Effector memory CD4-positive, alpha-beta T cell (primary cell): ENCODE measurements around the gene ARSG.

Source experiments
- DNase-seq, 3 donors: peaks; one replicate each; pipeline ENCODE4 v3.0.0-alpha.2; 2020
- H3K27ac ChIP-seq: 2 replicates; pipeline ENCODE4 v1.7.0; 2013; ENCODE audit warnings: mild to moderate bottlenecking, low read length, moderate library complexity; ENCODE audit not compliant: insufficient read depth, poor library complexity, severe bottlenecking
- H3K27me3 ChIP-seq: replicated peaks from 2 replicates; pipeline ENCODE4 v1.7.0; 2013; ENCODE audit warnings: mild to moderate bottlenecking, low read length; ENCODE audit not compliant: insufficient read depth, control insufficient read depth, poor library complexity, severe bottlenecking
- H3K36me3 ChIP-seq: 2 replicates; pipeline ENCODE4 v1.7.0; 2013; ENCODE audit warnings: mild to moderate bottlenecking, low read length, moderate library complexity; ENCODE audit not compliant: control insufficient read depth, insufficient read depth
- H3K4me1 ChIP-seq: 2 replicates; pipeline ENCODE4 v1.7.0; 2013; ENCODE audit warnings: low read length, mild to moderate bottlenecking; ENCODE audit not compliant: control insufficient read depth, insufficient read depth, poor library complexity, severe bottlenecking
- H3K4me3 ChIP-seq: 2 replicates; pipeline ENCODE4 v1.7.0; 2013; ENCODE audit warnings: low read length, low read depth, mild to moderate bottlenecking; ENCODE audit not compliant: insufficient read depth, poor library complexity, severe bottlenecking
- H3K9me3 ChIP-seq: 2 replicates; pipeline ENCODE4 v1.7.0; 2013; ENCODE audit warnings: mild to moderate bottlenecking, low read length, moderate library complexity; ENCODE audit not compliant: control insufficient read depth

The ARSG gene

DNA sequence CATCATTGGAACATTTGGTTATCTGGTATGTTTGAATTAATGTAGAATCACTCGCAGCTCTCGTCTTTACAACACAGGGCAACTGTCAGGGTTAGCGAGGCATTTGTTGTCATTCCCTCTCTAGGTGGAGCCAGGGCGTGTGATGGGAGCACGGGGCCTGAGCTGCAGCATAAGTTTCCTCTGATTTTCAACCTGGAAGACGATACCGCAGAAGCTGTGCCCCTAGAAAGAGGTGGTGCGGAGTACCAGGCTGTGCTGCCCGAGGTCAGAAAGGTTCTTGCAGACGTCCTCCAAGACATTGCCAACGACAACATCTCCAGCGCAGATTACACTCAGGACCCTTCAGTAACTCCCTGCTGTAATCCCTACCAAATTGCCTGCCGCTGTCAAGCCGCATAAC, 128.8 kb downstream of the ARSG start:
- peaks cover 19% of the 10 kb centered on the region for H3K36me3 ChIP-seq
- DNase-seq: no peak
- no peak overlapping the region for H3K27ac ChIP-seq
- peaks cover 3% of the 10 kb centered on the region for H3K9me3 ChIP-seq
- no peaks in the 10 kb centered on the region for H3K27me3 ChIP-seq
- no peak overlapping the region for H3K4me3 ChIP-seq
- no peaks in the 10 kb centered on the region for H3K4me1 ChIP-seq

DNA sequence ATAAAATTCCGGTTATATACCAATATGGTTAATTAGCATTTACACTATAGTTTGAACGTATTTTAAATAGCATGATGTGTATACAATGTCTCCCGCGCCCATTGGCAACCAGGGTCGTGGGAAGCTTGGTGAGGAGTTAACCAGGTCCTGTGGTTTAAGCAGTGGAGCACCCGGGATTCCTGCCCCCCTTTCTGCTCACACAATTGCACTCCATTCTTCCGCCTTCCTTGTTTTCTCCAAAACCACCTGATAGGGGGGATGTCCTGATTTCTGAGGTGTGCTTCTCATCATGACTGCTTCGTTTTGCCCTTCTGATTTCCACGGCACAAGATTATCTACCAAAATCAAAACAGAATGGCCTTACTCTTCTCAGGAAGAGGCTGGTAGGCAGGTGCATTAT, 130.2 kb downstream of the ARSG start:
- Histone ChIP-seq H3K36me3 (peaks cover 26% of the 10 kb centered on the region), H3K27me3 (no peaks in the 10 kb centered on the region), H3K4me1 (no peaks in the 10 kb centered on the region), H3K27ac (no peak overlapping the region), H3K9me3 (no peaks in the 10 kb centered on the region), H3K4me3 (no peak overlapping the region)
- no peak for DNase-seq

DNA sequence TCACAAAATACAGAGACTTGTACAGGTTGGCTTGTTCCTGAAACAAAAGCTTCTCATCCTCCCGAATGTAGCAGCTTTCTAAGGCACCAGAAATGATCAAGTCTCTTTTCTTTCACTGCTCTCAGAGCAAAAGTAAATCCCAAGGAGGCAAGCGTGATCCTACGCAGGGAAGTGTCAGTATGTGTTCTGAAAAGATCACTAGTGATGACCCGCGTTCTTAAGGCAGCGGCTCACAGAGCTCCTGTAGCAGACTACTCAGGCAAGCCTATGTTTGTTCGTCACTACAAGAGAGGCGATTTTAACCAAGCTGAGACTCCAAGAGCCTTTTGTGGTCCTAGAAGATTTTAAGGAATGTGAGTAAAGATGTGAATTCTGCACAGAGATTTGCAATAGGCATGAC, 131.5 kb downstream of the ARSG start:
- no peak overlapping the region for H3K4me3 ChIP-seq
- no peaks in the 10 kb centered on the region for H3K4me1 ChIP-seq
- H3K9me3 ChIP-seq: no peaks in the 10 kb centered on the region
- peaks cover 26% of the 10 kb centered on the region for H3K36me3 ChIP-seq
- DNase-seq: no peak
- H3K27me3 ChIP-seq: no peaks in the 10 kb centered on the region
- no peak overlapping the region for H3K27ac ChIP-seq

DNA sequence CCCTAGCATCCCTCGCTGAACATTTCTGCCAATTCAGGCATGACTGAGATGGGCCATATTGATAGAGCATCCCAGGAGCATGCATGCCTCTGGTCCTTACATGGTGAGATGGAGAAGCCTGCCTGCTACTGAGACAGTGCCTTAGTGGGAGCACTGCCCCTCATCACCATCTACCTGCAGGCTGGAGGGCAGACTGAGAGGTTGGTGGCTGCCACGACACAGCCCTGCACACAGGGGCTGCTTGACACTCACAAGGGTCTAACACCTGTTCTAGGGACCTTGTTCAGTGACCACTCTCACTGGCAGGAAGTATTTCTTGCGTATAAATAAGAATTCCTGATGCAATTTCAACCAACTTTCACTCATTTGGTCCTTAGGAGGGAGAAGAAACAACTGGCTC, 132.0 kb downstream of the ARSG start:
- Histone ChIP-seq H3K9me3 (no peaks in the 10 kb centered on the region), H3K4me1 (no peaks in the 10 kb centered on the region), H3K36me3 (peaks cover 27% of the 10 kb centered on the region), H3K27ac (no peak overlapping the region), H3K4me3 (no peak overlapping the region), H3K27me3 (no peaks in the 10 kb centered on the region)
- no peak for DNase-seq

DNA sequence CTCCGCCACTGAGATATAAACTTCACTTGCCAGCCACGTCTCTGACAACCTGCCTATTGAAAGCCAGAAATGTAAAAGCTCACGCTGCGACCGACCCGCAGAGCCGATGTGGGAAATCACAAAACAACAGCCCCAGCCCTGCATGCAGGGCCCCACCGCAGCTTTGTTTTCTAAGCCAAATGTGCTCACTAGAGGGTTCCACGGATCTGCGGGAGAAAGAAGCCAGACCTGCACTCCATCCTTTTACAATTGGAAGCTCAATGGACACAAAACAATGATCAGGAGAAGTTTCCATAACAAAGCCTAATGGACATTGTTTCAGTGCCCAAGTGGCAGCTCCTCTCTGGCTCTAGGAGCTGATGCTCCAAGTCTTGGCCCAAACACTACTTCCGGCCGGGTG, 132.9 kb downstream of the ARSG start:
- Histone ChIP-seq H3K4me1 (no peaks in the 10 kb centered on the region), H3K36me3 (peaks cover 36% of the 10 kb centered on the region), H3K27me3 (no peaks in the 10 kb centered on the region), H3K9me3 (no peaks in the 10 kb centered on the region), H3K4me3 (no peak overlapping the region), H3K27ac (no peak overlapping the region)
- DNase-seq: no peak

DNA sequence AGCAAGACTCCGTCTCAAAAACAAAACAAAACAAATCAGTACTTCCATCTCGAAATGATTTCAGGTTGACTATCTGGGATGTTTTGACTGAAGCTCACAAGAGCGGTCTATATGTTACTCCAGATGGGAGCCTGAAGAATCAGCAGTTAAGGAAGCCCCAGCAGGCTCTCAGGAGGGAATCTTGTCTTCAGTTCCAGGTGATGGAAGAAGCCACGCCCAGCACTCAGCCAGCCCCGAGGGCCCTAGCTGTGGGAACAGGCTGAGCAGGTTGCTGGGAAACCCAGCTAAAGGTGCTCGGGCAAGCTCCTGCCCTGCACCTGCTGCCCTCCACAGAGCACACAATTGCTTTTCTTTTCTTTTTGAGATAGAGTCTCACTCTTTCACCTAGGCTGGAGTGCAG, 133.6 kb downstream of the ARSG start:
- no peak for DNase-seq

DNA sequence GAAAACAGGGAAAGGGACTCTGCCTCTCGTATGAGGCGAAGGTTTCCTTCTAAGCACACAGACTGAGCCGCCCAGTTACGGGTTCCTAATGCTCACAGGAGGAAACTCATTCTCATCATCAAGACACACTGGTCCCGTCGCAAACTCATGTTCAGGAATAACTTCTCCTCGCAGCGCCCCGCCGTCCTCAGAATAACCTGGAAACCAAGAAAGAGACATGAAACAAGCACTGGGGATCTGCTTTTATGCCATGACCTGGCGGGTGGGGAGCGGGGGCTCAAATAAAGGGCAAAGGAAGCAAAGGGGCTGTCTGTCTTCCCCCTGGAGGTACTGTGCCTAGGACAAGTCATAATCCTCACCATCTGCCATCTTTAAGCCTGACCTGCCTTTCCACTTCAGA, 134.7 kb downstream of the ARSG start:
- peaks cover 34% of the 10 kb centered on the region for H3K36me3 ChIP-seq
- DNase-seq: no peak
- no peaks in the 10 kb centered on the region for H3K4me1 ChIP-seq
- no peaks in the 10 kb centered on the region for H3K9me3 ChIP-seq
- H3K27ac ChIP-seq: no peak overlapping the region
- H3K4me3 ChIP-seq: no peak overlapping the region
- H3K27me3 ChIP-seq: no peaks in the 10 kb centered on the region

More for the DNA sequence above, 133.6 kb downstream of the ARSG start:
- H3K9me3 ChIP-seq: no peaks in the 10 kb centered on the region
- no peak overlapping the region for H3K4me3 ChIP-seq
- H3K4me1 ChIP-seq: no peaks in the 10 kb centered on the region
- H3K27ac ChIP-seq: no peak overlapping the region
- H3K27me3 ChIP-seq: no peaks in the 10 kb centered on the region
- peaks cover 36% of the 10 kb centered on the region for H3K36me3 ChIP-seq

DNA sequence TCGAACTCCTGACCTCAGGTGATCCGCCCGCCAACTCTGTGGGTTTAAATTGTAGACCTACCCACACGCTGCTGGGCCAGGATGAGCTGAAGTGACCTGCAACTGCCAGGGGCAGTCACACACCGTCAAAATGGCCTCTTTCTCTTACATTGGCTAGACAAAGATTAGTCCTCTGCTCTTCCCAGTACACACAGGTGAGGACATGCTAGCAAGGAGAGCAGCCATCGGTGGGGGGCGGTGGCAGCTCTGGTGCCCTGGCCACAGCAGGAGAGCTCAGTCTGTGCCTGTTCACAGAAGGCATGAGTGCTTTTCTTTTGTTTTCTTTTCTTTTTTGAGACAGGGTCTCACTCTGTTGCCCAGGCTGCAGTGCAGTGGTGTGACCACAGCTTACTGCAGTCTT, 136.3 kb downstream of the ARSG start:
- H3K4me3 ChIP-seq: no peak overlapping the region
- no peak for DNase-seq
- no peak overlapping the region for H3K27ac ChIP-seq
- H3K27me3 ChIP-seq: no peaks in the 10 kb centered on the region
- H3K36me3 ChIP-seq: peaks cover 29% of the 10 kb centered on the region
- peaks cover 5% of the 10 kb centered on the region for H3K4me1 ChIP-seq
- no peaks in the 10 kb centered on the region for H3K9me3 ChIP-seq

DNA sequence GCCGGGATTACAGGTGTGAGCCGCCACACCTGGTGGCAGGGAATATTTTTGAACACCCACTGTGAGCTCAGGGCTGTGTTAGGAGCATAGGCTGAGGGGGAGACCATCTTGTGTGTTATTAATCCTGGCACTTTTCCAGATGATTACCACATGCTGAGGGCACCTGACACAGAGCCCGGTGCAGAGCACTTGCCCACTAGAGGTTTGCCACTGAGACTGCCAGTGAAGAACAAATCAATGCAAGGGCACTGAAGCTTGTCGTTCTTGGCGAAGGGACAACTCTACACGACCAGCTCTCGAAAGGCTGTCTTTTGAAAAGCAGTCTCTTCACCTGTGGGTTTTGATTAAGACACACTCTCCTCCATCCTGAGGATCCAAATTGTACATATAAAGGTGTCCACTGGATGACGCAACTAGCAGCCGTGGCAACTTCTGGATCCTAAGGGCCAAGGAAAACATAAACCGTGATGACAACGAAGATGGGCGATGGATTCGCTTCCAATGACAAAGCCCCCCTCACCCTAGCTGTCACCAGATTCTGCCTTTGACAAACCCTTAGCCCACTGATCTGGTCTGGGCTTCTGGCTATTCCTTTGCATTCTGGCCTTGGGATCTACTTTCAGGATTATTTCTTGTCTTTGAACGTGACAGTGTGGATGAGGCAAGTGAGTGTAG, 137.3 kb downstream of the ARSG start:
- peaks cover 5% of the 10 kb centered on the region for H3K4me1 ChIP-seq
- no peaks in the 10 kb centered on the region for H3K9me3 ChIP-seq
- no peak overlapping the region for H3K27ac ChIP-seq
- DNase-seq: no peak
- no peaks in the 10 kb centered on the region for H3K27me3 ChIP-seq
- H3K36me3 ChIP-seq: peaks cover 22% of the 10 kb centered on the region
- no peak overlapping the region for H3K4me3 ChIP-seq

DNA sequence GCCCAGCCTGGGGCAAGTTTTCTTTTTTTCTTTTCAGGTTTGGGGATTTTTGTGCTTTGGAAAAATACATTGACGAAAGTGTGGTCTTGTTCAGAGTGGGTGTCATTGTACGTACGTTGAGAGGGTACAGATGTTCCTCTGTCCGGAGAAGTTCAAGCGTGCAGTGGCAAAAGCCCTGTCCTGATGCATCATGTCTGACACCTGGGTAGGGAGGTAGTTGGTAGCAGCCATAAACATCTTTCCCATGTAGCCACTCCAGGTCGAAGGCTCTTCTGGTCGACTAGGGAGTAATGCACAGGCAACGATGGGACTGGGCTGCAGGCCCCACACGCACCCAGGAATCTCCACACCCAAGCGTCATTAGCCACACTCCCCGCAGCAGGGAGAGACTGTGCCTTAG, 138.6 kb downstream of the ARSG start:
- Histone ChIP-seq H3K4me1 (peaks cover 5% of the 10 kb centered on the region), H3K36me3 (peaks cover 22% of the 10 kb centered on the region), H3K4me3 (no peak overlapping the region), H3K27ac (no peak overlapping the region), H3K9me3 (no peaks in the 10 kb centered on the region), H3K27me3 (no peaks in the 10 kb centered on the region)
- no peak for DNase-seq
